ENCODE results near the gene ENC1.
A peak's percentile ranks its signal among the peaks of the same experiment; 100 is the strongest.

- TF ChIP-seq, protein P1, sequence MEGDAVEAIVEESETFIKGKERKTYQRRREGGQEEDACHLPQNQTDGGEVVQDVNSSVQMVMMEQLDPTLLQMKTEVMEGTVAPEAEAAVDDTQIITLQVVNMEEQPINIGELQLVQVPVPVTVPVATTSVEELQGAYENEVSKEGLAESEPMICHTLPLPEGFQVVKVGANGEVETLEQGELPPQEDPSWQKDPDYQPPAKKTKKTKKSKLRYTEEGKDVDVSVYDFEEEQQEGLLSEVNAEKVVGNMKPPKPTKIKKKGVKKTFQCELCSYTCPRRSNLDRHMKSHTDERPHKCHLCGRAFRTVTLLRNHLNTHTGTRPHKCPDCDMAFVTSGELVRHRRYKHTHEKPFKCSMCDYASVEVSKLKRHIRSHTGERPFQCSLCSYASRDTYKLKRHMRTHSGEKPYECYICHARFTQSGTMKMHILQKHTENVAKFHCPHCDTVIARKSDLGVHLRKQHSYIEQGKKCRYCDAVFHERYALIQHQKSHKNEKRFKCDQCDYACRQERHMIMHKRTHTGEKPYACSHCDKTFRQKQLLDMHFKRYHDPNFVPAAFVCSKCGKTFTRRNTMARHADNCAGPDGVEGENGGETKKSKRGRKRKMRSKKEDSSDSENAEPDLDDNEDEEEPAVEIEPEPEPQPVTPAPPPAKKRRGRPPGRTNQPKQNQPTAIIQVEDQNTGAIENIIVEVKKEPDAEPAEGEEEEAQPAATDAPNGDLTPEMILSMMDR (conservative IDR thresholded peaks at IDR 0.05; ENCODE audit: low read depth, low read length), result peak; percentile 81
- TF ChIP-seq EZH2 (IDR thresholded peaks at IDR 0.05; ENCODE audit: low read length, unreplicated experiment), result no peak
Measured at GRCh38 chr5:74648835-74649293, 8.3 kb upstream of the ENC1 start.
